ENCODE measurements around the gene TCP11L2. TPM values are rescaled to one million over a fixed set of nuclear protein-coding genes. Genes with fewer than 3 reads are reported as not detected.

The TCP11L2 gene
- total and polyA plus RNA-seq, 2 of the 4 experiments (the other 2 are of a cell fraction) = 7.3 to 32.8 TPM

DNA sequence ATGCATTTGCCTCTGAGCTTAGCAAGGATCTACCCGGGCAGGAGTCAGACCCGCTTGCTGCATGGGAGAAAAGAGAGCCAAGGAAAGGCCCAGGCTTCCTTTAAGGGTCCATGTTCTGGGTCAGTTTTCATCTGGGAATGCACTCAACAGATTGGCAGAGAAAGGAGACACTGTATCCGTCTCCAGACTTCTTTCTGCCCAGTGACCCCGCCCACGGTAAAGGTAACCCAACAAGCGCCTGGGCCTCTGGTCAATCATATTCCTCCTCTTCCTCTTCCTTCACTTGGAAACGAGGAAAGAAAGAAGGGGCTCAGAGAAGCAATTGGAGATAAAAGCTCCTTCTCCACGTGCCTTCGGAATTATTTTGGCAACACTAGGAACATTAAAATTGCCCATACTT, 27.1 kb upstream of the TCP11L2 start:
- intact Hi-C loops (cut with micrococcal nuclease) = no loop called here
- no peak overlapping the region for H3K4me3 ChIP-seq (ENCODE audit: insufficient read depth, low read depth, low read length)
- no peaks in the 10 kb centered on the region for H3K9me3 ChIP-seq (ENCODE audit: control insufficient read depth, insufficient read depth, low read length)
- H3K79me1 ChIP-seq (ENCODE audit: low read depth in 1 of 2, low read length in 2 of 2) = no peaks in the 10 kb centered on the region
- ATAC-seq (ENCODE audit: low read depth) (no peak), DNase-seq (no peak)
- no peaks in the 10 kb centered on the region; the same call in 1 of the 2 replicates for H3K9me1 ChIP-seq (ENCODE audit: insufficient read depth, low read length)
- no peak overlapping the region for H2BK15ac ChIP-seq (ENCODE audit: low read depth, low read length)
- H3K23ac ChIP-seq (ENCODE audit: low read depth, low read length) = no peak overlapping the region
- dilution Hi-C loops (cut with HindIII; ENCODE audit: low sequenced_read_pairs, unreplicated experiment) = no loop called here
- CTCF ChIA-PET = no interaction called here
- peak overlapping the region; percentile 47 for H2AK9ac ChIP-seq (replicated peaks; ENCODE audit: low read depth, low read length, poor library complexity)
- TF ChIP-seq MAZ (IDR thresholded peaks at IDR 0.05; ENCODE audit: borderline replicate concordance, low read depth, low read length) = no peak
- TF ChIP-seq, protein P1, sequence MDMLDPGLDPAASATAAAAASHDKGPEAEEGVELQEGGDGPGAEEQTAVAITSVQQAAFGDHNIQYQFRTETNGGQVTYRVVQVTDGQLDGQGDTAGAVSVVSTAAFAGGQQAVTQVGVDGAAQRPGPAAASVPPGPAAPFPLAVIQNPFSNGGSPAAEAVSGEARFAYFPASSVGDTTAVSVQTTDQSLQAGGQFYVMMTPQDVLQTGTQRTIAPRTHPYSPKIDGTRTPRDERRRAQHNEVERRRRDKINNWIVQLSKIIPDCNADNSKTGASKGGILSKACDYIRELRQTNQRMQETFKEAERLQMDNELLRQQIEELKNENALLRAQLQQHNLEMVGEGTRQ (IDR thresholded peaks at IDR 0.05; ENCODE audit: low read depth, low read length) = no peak
- TF ChIP-seq SMC3 (IDR thresholded peaks at IDR 0.05; ENCODE audit: low read depth, low read length) = no peak
- TF ChIP-seq BHLHE40 (IDR thresholded peaks at IDR 0.05; ENCODE audit: low read depth, low read length) = no peak
- TF ChIP-seq CHD1 (IDR thresholded peaks at IDR 0.05; ENCODE audit: low read depth, low read length) = no peak
- TF ChIP-seq NFE2L2 (IDR thresholded peaks at IDR 0.05; ENCODE audit: low read depth, low read length) = no peak
- POLR2A ChIA-PET (ENCODE audit: unreplicated experiment) = no interaction called here
- no peak overlapping the region for H2BK120ac ChIP-seq (ENCODE audit: low read depth, low read length)
- H3K9ac ChIP-seq (ENCODE audit: low read depth, low read length) = no peak overlapping the region
- no peaks in the 10 kb centered on the region for H3K4me1 ChIP-seq (ENCODE audit: control insufficient read depth, insufficient read depth, low read length)
- no peak overlapping the region for H2AK5ac ChIP-seq (ENCODE audit: low read depth, low read length)
- no peak overlapping the region for H4K5ac ChIP-seq (ENCODE audit: low read depth, low read length)
- no peak overlapping the region for H3K27ac ChIP-seq (ENCODE audit: insufficient read depth, low read length)
- no peak overlapping the region for H3K18ac ChIP-seq (ENCODE audit: low read depth, low read length)
- H2BK5ac ChIP-seq (ENCODE audit: low read depth, low read length, poor library complexity, severe bottlenecking) = no peak overlapping the region
- no peak overlapping the region for H3K4ac ChIP-seq (ENCODE audit: low read depth, low read length)
- H2BK20ac ChIP-seq (ENCODE audit: low read depth, low read length) = no peak overlapping the region
- no peak overlapping the region for H3K4me2 ChIP-seq (ENCODE audit: low read depth, low read length)
- WGBS, 2 experiments (ENCODE audit: extremely low coverage in 2 of 2, insufficient read length in 1 of 2) = 83% methylated on average over 1 of the region's 9 CpGs; no CpG with 5 or more reads in 1 of the 2 experiments
- H3K27me3 ChIP-seq (ENCODE audit: control insufficient read depth, insufficient read depth, low read length) = peaks cover 14% of the 10 kb centered on the region
- no peak overlapping the region for H3K14ac ChIP-seq (replicated peaks; ENCODE audit: low read depth, low read length)
- H4K8ac ChIP-seq (ENCODE audit: low read depth in 2 of 2, low read length in 2 of 2) = no peak overlapping the region
- no peaks in the 10 kb centered on the region for H3K36me3 ChIP-seq (ENCODE audit: control insufficient read depth, insufficient read depth, low read length)
- in situ Hi-C loops (cut with MboI; ENCODE audit: low sequenced_read_pairs) = no loop called here
- no peak overlapping the region for H3K56ac ChIP-seq (ENCODE audit: extremely low read depth, insufficient read depth, low read length)
- BruUV-seq (replicated peaks) = no TSS peak
- no peak overlapping the region for H2AFZ ChIP-seq (replicated peaks; ENCODE audit: low read length, poor library complexity)
- no peaks in the 10 kb centered on the region for H4K20me1 ChIP-seq (ENCODE audit: insufficient read depth, low read length)
- H4K91ac ChIP-seq (ENCODE audit: insufficient read depth, low read depth, low read length) = no peak overlapping the region

Data from IMR-90 (cell line).